Measurements from ENCODE around the gene HOXD8.

HOXD8 gene

GRCh38 chr2:176150584-176151441 lies 21.3 kb downstream of the HOXD8 start:
- DNase-seq (ENCODE audit: low read depth), result no peak
- H3K4me3 ChIP-seq (ENCODE audit: low read length), result no peak overlapping the region
- TF ChIP-seq CTCF (conservative IDR thresholded peaks at IDR 0.05; ENCODE audit: low read length), result no peak

GRCh38 chr2:176151442-176152287 lies 22.2 kb downstream of the HOXD8 start, which contains the start of gene HOXD4:
HOXD4 (plus strand) TSS chr2:176151550; CDS start chr2:176151634, 84 bp downstream.
- no peak for TF ChIP-seq CTCF (conservative IDR thresholded peaks at IDR 0.05; ENCODE audit: low read length)
- peak within 1 kb of the TSS; percentile 31 for H3K4me3 ChIP-seq (ENCODE audit: low read length)
- DNase-seq (ENCODE audit: low read depth), result no peak

GRCh38 chr2:176152350-176153181 lies 23.1 kb downstream of the HOXD8 start:
- H3K4me3 ChIP-seq (ENCODE audit: low read length), result peak overlapping the region; percentile 17
- DNase-seq (ENCODE audit: low read depth), result no peak
- no peak for TF ChIP-seq CTCF (conservative IDR thresholded peaks at IDR 0.05; ENCODE audit: low read length)

GRCh38 chr2:176154576-176155252 lies 25.2 kb downstream of the HOXD8 start:
- TF ChIP-seq CTCF (conservative IDR thresholded peaks at IDR 0.05; ENCODE audit: low read length), result no peak
- H3K4me3 ChIP-seq (ENCODE audit: low read length), result no peak overlapping the region
- DNase-seq (ENCODE audit: low read depth), result no peak

- TF ChIP-seq CTCF (conservative IDR thresholded peaks at IDR 0.05; ENCODE audit: low read length), result no peak
- no peak overlapping the region for H3K4me3 ChIP-seq (ENCODE audit: low read length)
- no peak for DNase-seq (ENCODE audit: low read depth)
Observed at GRCh38 chr2:176155356-176156044, 26.0 kb downstream of the HOXD8 start.
